Measurements from ENCODE around the gene INF2.

Gene INF2

GRCh38 chr14:104706733-104707607, 17.6 kb downstream of the INF2 start:
- no peak for DNase-seq

- DNase-seq: no peak
Observed at GRCh38 chr14:104707608-104708595, 18.5 kb downstream of the INF2 start.

- peak; percentile 44 for DNase-seq
Observed at GRCh38 chr14:104708606-104709268, 19.3 kb downstream of the INF2 start.

- no peak for DNase-seq
Observed at GRCh38 chr14:104709387-104710039, 20.1 kb downstream of the INF2 start.

- DNase-seq: no peak
Observed at GRCh38 chr14:104710071-104710735, 20.8 kb downstream of the INF2 start.

GRCh38 chr14:104712881-104713734, 23.7 kb downstream of the INF2 start:
- DNase-seq: no peak

- DNase-seq: no peak
Observed at GRCh38 chr14:104714066-104714465, 24.6 kb downstream of the INF2 start.

GRCh38 chr14:104714681-104715080, 25.3 kb downstream of the INF2 start:
- no peak for DNase-seq

GRCh38 chr14:104715416-104715815, 26.0 kb downstream of the INF2 start:
- no peak for DNase-seq

GRCh38 chr14:104715871-104716270, 26.5 kb downstream of the INF2 start:
- DNase-seq: no peak

GRCh38 chr14:104717137-104717536, 27.7 kb downstream of the INF2 start:
- DNase-seq: no peak

- no peak for DNase-seq
Observed at GRCh38 chr14:104717646-104718045, 28.2 kb downstream of the INF2 start.

GRCh38 chr14:104718147-104718546, 28.7 kb downstream of the INF2 start:
- DNase-seq: no peak

- DNase-seq: no peak
Observed at GRCh38 chr14:104718871-104719270, 29.5 kb downstream of the INF2 start.

GRCh38 chr14:104719343-104719742, 29.9 kb downstream of the INF2 start:
- no peak for DNase-seq

- no peak for DNase-seq
Observed at GRCh38 chr14:104721505-104722431, 32.4 kb downstream of the INF2 start.

GRCh38 chr14:104722938-104723650, 33.7 kb downstream of the INF2 start:
- DNase-seq: no peak

- DNase-seq: peak; percentile 33
Observed at GRCh38 chr14:104723651-104724406, 34.4 kb downstream of the INF2 start, which contains the start of gene ADSS1. ADSS1 (plus strand) TSS chr14:104724229; CDS start chr14:104724271, 42 bp downstream.

Data from NCI-H2171 treated with DMSO at 0.1 percent for 48 hours (cell line).